Activated T-helper 17 cell treated with anti-CD3 and anti-CD28 coated beads, Interleukin-2, amount 50 U/mL, for 72 hours (primary cell): ENCODE data around the gene CHCT1. TPM values are rescaled to one million over a fixed set of nuclear protein-coding genes. Genes with fewer than 3 reads are reported as not detected.
A peak's percentile ranks its signal among the peaks of the same experiment; 100 is the strongest.
"Not testable (repeated sequence)": the region's sequence is repeated elsewhere in the genome, so short reads cannot be mapped to it uniquely, and the experiment has no call there.

Experiments used
- ATAC-seq: fragments of 150-1000 bp; cut with Tn5 transposase; replicated peaks from 2 replicates; pipeline ENCODE4 v1.10.0; 2021; ENCODE audit warnings: mild to moderate bottlenecking, moderate library complexity
- H3K27ac Mint-ChIP-seq: one replicate; pipeline ENCODE4 v1.8.0; 2022; ENCODE audit warnings: mixed read lengths
- H3K27me3 Mint-ChIP-seq: one replicate; pipeline ENCODE4 v1.8.0; 2022; ENCODE audit warnings: mixed read lengths
- H3K36me3 Mint-ChIP-seq: one replicate; pipeline ENCODE4 v1.8.0; 2022; ENCODE audit warnings: low read depth, mild to moderate bottlenecking, mixed read lengths
- H3K4me1 Mint-ChIP-seq: one replicate; pipeline ENCODE4 v1.8.0; 2022; ENCODE audit warnings: mixed read lengths
- H3K4me3 Mint-ChIP-seq: one replicate; pipeline ENCODE4 v1.8.0; 2022; ENCODE audit warnings: mild to moderate bottlenecking, mixed read lengths
- H3K9me3 Mint-ChIP-seq: one replicate; pipeline ENCODE4 v1.8.0; 2022; ENCODE audit warnings: mixed read lengths
- total RNA-seq, 2 donors: library from RNA; stranded (reverse); gene quantifications; one replicate each; pipeline ENCODE4 v1.2.3, GENCODE V29; 2022

The CHCT1 gene
- total RNA-seq: not detected

GRCh38 chr17:60422162-60422665, at the start of gene CHCT1:
Gene CHCT1 (plus strand): TSS chr17:60422489. CDS start chr17:60422593, 104 bp downstream.
- Mint-ChIP-seq H3K9me3 (no peaks in the 10 kb centered on the region), H3K36me3 (no peaks in the 10 kb centered on the region), H3K4me1 (peaks cover 5% of the 10 kb centered on the region), H3K4me3 (peak within 1 kb of the TSS; percentile 76), H3K27me3 (no peaks in the 10 kb centered on the region), H3K27ac (peak within 1 kb of the TSS; percentile 33)
- no peak for ATAC-seq

DNA sequence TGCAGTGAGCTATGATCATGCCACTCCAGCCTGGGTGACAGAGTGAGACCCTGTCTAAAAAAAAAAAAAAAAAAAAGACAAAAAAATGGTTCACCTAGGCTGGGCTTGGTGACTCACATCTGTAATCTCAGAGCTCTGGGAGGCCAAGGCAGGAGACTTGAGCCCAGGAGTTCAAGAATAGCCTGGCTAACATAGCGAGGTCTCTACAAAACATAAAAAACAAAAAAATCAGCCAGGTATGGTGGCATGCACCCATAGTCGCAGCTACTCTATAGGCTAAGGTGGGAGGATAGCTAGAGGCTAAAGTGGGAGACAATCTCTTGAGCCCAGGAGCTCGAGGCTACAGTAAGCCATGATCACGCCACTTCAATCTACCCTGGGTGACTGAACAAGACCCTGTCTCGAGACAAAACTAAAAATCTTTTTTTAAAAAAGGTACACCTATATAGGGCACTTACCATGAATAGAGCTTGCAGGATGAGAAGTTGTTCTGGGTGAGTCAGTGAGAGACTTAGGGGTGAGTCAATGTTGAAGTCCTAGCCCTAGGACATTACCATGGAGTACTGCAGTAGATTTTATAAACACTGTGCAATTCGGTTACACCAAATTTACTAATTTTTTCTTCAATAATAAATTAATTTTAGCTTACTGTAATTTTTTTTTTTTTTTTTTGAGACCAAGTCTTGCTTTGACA, 49.4 kb upstream of the CHCT1 start:
- peaks cover 20% of the 10 kb centered on the region for H3K36me3 Mint-ChIP-seq
- H3K27me3 Mint-ChIP-seq: no peaks in the 10 kb centered on the region
- no peaks in the 10 kb centered on the region for H3K9me3 Mint-ChIP-seq
- ATAC-seq: peak; percentile 100
- peaks cover 5% of the 10 kb centered on the region for H3K4me1 Mint-ChIP-seq
- no peak overlapping the region for H3K4me3 Mint-ChIP-seq
- H3K27ac Mint-ChIP-seq: peak overlapping the region; percentile 73

GRCh38 chr17:60378187-60378586, 44.1 kb upstream of the CHCT1 start:
- not testable (repeated sequence) for H3K27ac Mint-ChIP-seq, H3K4me3 Mint-ChIP-seq, H3K9me3 Mint-ChIP-seq, H3K4me1 Mint-ChIP-seq, ATAC-seq, H3K27me3 Mint-ChIP-seq
- H3K36me3 Mint-ChIP-seq: peaks cover 31% of the 10 kb centered on the region

GRCh38 chr17:60379461-60379860, 42.8 kb upstream of the CHCT1 start:
- H3K27me3 Mint-ChIP-seq, H3K4me3 Mint-ChIP-seq, H3K27ac Mint-ChIP-seq, ATAC-seq, H3K9me3 Mint-ChIP-seq, H3K4me1 Mint-ChIP-seq: not testable (repeated sequence)
- H3K36me3 Mint-ChIP-seq: peaks cover 31% of the 10 kb centered on the region

GRCh38 chr17:60381958-60382357, 40.3 kb upstream of the CHCT1 start:
- Mint-ChIP-seq H3K4me1 (peaks cover 14% of the 10 kb centered on the region), H3K36me3 (peaks cover 21% of the 10 kb centered on the region), H3K4me3 (no peak overlapping the region), H3K27ac (no peak overlapping the region), H3K9me3 (no peaks in the 10 kb centered on the region), H3K27me3 (no peaks in the 10 kb centered on the region)
- ATAC-seq: no peak

- no peak overlapping the region for H3K27ac Mint-ChIP-seq
- peaks cover 7% of the 10 kb centered on the region for H3K36me3 Mint-ChIP-seq
- no peak overlapping the region for H3K4me3 Mint-ChIP-seq
- no peak for ATAC-seq
- no peaks in the 10 kb centered on the region for H3K27me3 Mint-ChIP-seq
- peaks cover 19% of the 10 kb centered on the region for H3K4me1 Mint-ChIP-seq
- H3K9me3 Mint-ChIP-seq: no peaks in the 10 kb centered on the region
Measured at GRCh38 chr17:60383379-60383778, 38.9 kb upstream of the CHCT1 start.

- not testable (repeated sequence) for H3K4me3 Mint-ChIP-seq, ATAC-seq, H3K9me3 Mint-ChIP-seq, H3K27ac Mint-ChIP-seq, H3K36me3 Mint-ChIP-seq, H3K27me3 Mint-ChIP-seq
- H3K4me1 Mint-ChIP-seq: peaks cover 26% of the 10 kb centered on the region
Measured at GRCh38 chr17:60384921-60385320, 37.4 kb upstream of the CHCT1 start.

- Mint-ChIP-seq H3K36me3 (peaks cover 7% of the 10 kb centered on the region), H3K4me3 (no peak overlapping the region), H3K27ac (no peak overlapping the region), H3K9me3 (no peaks in the 10 kb centered on the region), H3K4me1 (peaks cover 35% of the 10 kb centered on the region), H3K27me3 (no peaks in the 10 kb centered on the region)
- ATAC-seq: no peak
Measured at GRCh38 chr17:60386147-60387058, 35.9 kb upstream of the CHCT1 start.

- no peak overlapping the region for H3K4me3 Mint-ChIP-seq
- no peaks in the 10 kb centered on the region for H3K36me3 Mint-ChIP-seq
- no peak for ATAC-seq
- no peaks in the 10 kb centered on the region for H3K27me3 Mint-ChIP-seq
- no peak overlapping the region for H3K27ac Mint-ChIP-seq
- H3K4me1 Mint-ChIP-seq: peaks cover 35% of the 10 kb centered on the region
- H3K9me3 Mint-ChIP-seq: no peaks in the 10 kb centered on the region
Measured at GRCh38 chr17:60387666-60388065, 34.6 kb upstream of the CHCT1 start.

GRCh38 chr17:60388742-60389141, 33.5 kb upstream of the CHCT1 start:
- Mint-ChIP-seq H3K4me1 (peaks cover 30% of the 10 kb centered on the region), H3K4me3 (no peak overlapping the region), H3K27me3 (no peaks in the 10 kb centered on the region), H3K9me3 (no peaks in the 10 kb centered on the region), H3K36me3 (no peaks in the 10 kb centered on the region), H3K27ac (no peak overlapping the region)
- no peak for ATAC-seq

DNA sequence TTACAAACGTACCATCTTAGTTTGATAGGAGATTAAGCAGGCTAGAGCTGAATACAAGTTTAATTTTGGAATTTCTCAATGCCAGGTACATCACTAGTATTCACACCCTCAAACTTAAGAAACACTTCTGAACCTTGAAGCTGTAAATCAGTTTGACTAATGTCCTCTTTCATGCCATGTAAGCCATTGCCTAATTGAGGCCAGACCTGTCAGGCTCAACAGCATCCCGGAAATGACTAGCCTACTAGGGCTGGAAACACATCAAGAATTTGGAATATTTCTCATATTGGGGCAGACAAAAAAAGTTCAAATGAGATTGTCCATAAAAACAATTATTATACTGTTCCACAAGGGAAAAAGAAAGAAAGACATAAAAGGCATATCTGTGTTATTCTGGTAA, 32.1 kb upstream of the CHCT1 start:
- Mint-ChIP-seq H3K27me3 (no peaks in the 10 kb centered on the region), H3K9me3 (no peaks in the 10 kb centered on the region), H3K27ac (no peak overlapping the region), H3K4me3 (peak overlapping the region; percentile 84), H3K4me1 (peaks cover 27% of the 10 kb centered on the region), H3K36me3 (no peaks in the 10 kb centered on the region)
- no peak for ATAC-seq

GRCh38 chr17:60390925-60391470, 31.3 kb upstream of the CHCT1 start:
- Mint-ChIP-seq H3K36me3 (no peaks in the 10 kb centered on the region), H3K27ac (peak overlapping the region; percentile 96), H3K27me3 (no peaks in the 10 kb centered on the region), H3K4me1 (peaks cover 27% of the 10 kb centered on the region), H3K9me3 (no peaks in the 10 kb centered on the region), H3K4me3 (peak overlapping the region; percentile 84)
- ATAC-seq: no peak

DNA sequence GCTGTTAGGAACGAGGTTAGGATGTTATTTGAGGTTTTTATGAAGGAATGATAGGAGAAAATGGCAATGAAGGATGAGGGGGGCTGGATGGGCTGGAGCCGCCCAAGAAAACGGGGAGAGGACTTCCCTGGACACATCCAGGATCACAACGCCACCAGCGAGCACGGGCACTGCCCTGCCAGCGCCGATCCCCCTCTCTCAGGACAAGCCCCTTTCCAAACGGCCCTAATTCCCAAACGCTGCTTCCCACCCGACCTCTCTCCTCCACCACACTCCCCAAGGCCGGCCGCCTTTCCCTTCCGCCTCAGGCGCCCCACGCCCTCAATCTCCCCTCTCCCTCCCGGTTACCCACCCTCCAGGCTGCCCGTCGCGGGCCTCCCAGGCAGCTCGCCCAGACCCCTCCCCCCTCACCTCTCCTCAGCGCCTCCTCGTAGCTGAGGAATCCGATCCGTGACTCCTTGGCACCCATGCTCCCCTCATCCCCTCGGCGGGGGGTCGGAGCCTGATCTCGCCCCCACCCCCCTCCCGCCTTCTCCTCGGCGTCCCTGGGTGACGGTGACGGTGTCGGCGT, 30.7 kb upstream of the CHCT1 start:
- no peaks in the 10 kb centered on the region for H3K36me3 Mint-ChIP-seq
- peak; percentile 47 for ATAC-seq
- H3K27me3 Mint-ChIP-seq: no peaks in the 10 kb centered on the region
- H3K4me3 Mint-ChIP-seq: peak overlapping the region; percentile 84
- H3K9me3 Mint-ChIP-seq: no peaks in the 10 kb centered on the region
- peaks cover 24% of the 10 kb centered on the region for H3K4me1 Mint-ChIP-seq
- H3K27ac Mint-ChIP-seq: peak overlapping the region; percentile 96

GRCh38 chr17:60392042-60392844, 30.0 kb upstream of the CHCT1 start, which contains the start of gene USP32:
Gene USP32 (minus strand): TSS chr17:60392133. CDS start chr17:60391939, 194 bp downstream.
- Mint-ChIP-seq H3K27ac (peak within 1 kb of the TSS; percentile 96), H3K4me3 (peak within 1 kb of the TSS; percentile 84), H3K9me3 (no peaks in the 10 kb centered on the region), H3K27me3 (no peaks in the 10 kb centered on the region), H3K36me3 (no peaks in the 10 kb centered on the region), H3K4me1 (peaks cover 21% of the 10 kb centered on the region)
- peak; percentile 88 for ATAC-seq
